H9 (cell line): Measurements from ENCODE around the gene EDARADD. TPM values are rescaled to one million over a fixed set of nuclear protein-coding genes. Genes with fewer than 3 reads are reported as not detected.

Source experiments
- DNase-seq: peaks from one replicate; pipeline ENCODE4 v3.0.0-alpha.2; 2017
- H2AFZ ChIP-seq: one replicate; pipeline ENCODE4 v1.6.1; 2013; ENCODE audit warnings: mild to moderate bottlenecking, low read length, control low read depth, moderate library complexity
- H2AK5ac ChIP-seq: 2 replicates; pipeline ENCODE4 v1.6.1; 2013; ENCODE audit warnings: low read length, control low read depth, mixed read lengths; ENCODE audit not compliant: insufficient read length
- H2BK120ac ChIP-seq: one replicate; pipeline ENCODE4 v1.6.1; 2013; ENCODE audit warnings: low read depth, mild to moderate bottlenecking, low read length, control low read depth, inconsistent platforms; ENCODE audit not compliant: poor library complexity, severe bottlenecking
- H2BK12ac ChIP-seq: 2 replicates; pipeline ENCODE4 v1.6.1; 2013; ENCODE audit warnings: low read length, control low read depth, mixed read lengths, low read depth; ENCODE audit not compliant: insufficient read length
- H2BK15ac ChIP-seq: 2 replicates; pipeline ENCODE4 v1.6.1; 2013; ENCODE audit warnings: low read depth, low read length, control low read depth
- H2BK20ac ChIP-seq: one replicate; pipeline ENCODE4 v1.6.1; 2013; ENCODE audit warnings: low read depth, mild to moderate bottlenecking, low read length, control low read depth, inconsistent platforms; ENCODE audit not compliant: poor library complexity, severe bottlenecking
- H2BK5ac ChIP-seq: 2 replicates; pipeline ENCODE4 v1.6.1; 2013; ENCODE audit warnings: low read length, control low read depth, mixed read lengths; ENCODE audit not compliant: insufficient read length
- H3K14ac ChIP-seq: 2 replicates; pipeline ENCODE4 v1.6.1; 2013; ENCODE audit warnings: low read length, control low read depth; ENCODE audit not compliant: insufficient read depth
- H3K18ac ChIP-seq: 2 replicates; pipeline ENCODE4 v1.6.1; 2013; ENCODE audit warnings: low read depth, mild to moderate bottlenecking, mixed read lengths, low read length, control low read depth; ENCODE audit not compliant: insufficient read length
- H3K23ac ChIP-seq: 2 replicates; pipeline ENCODE4 v1.6.1; 2013; ENCODE audit warnings: low read length, control low read depth, mixed read lengths, low read depth; ENCODE audit not compliant: insufficient read length
- H3K23me2 ChIP-seq: 2 replicates; pipeline ENCODE4 v1.6.1; 2013; ENCODE audit warnings: low read depth, mild to moderate bottlenecking, mixed read lengths, low read length, control low read depth; ENCODE audit not compliant: insufficient read length, poor library complexity, severe bottlenecking
- H3K27ac ChIP-seq: 2 replicates; pipeline ENCODE4 v1.5.1; 2013; ENCODE audit warnings: low read length, control low read depth, mixed read lengths, low read depth; ENCODE audit not compliant: insufficient read length
- H3K27me3 ChIP-seq: 2 replicates; pipeline ENCODE4 v1.6.1; 2013; ENCODE audit warnings: low read length, control low read depth, inconsistent platforms; ENCODE audit not compliant: insufficient read depth
- H3K4ac ChIP-seq: 2 replicates; pipeline ENCODE4 v1.6.1; 2013; ENCODE audit warnings: low read depth, mild to moderate bottlenecking, control low read depth, inconsistent platforms, low read length, moderate library complexity
- H3K4me1 ChIP-seq: 2 replicates; pipeline ENCODE4 v1.6.1; 2013; ENCODE audit warnings: low read length, control low read depth, inconsistent platforms; ENCODE audit not compliant: insufficient read depth
- H3K4me2 ChIP-seq: 2 replicates; pipeline ENCODE4 v1.6.1; 2013; ENCODE audit warnings: low read length, control low read depth, mixed read lengths; ENCODE audit not compliant: insufficient read length, insufficient read depth
- H3K56ac ChIP-seq: 2 replicates; pipeline ENCODE4 v1.6.1; 2013; ENCODE audit warnings: low read depth, mild to moderate bottlenecking, mixed read lengths, low read length, control low read depth; ENCODE audit not compliant: insufficient read length
- H3K79me1 ChIP-seq: 2 replicates; pipeline ENCODE4 v1.6.1; 2013; ENCODE audit warnings: low read depth, mild to moderate bottlenecking, moderate library complexity, low read length, control low read depth, inconsistent platforms; ENCODE audit not compliant: insufficient read depth, poor library complexity, severe bottlenecking
- H3K79me2 ChIP-seq: 2 replicates; pipeline ENCODE4 v1.6.1; 2013; ENCODE audit warnings: low read length, control low read depth, inconsistent platforms; ENCODE audit not compliant: insufficient read depth
- H3K9ac ChIP-seq: 2 replicates; pipeline ENCODE4 v1.6.1; 2013; ENCODE audit warnings: low read length, control low read depth, mixed read lengths; ENCODE audit not compliant: insufficient read length; ENCODE audit errors: extremely low read depth
- H3K9me3 ChIP-seq: one replicate; pipeline ENCODE4 v1.6.1; 2013; ENCODE audit warnings: low read depth, low read length, inconsistent platforms; ENCODE audit not compliant: control insufficient read depth
- H3T11ph ChIP-seq: one replicate; pipeline ENCODE4 v1.6.1; 2013; ENCODE audit warnings: mild to moderate bottlenecking, low read length, control low read depth, inconsistent platforms
- H4K20me1 ChIP-seq: one replicate; pipeline ENCODE4 v1.6.1; 2013; ENCODE audit not compliant: control insufficient read depth, insufficient read length, insufficient read depth
- H4K5ac ChIP-seq: 2 replicates; pipeline ENCODE4 v1.6.1; 2013; ENCODE audit warnings: low read depth, mild to moderate bottlenecking, mixed read lengths, low read length, control low read depth; ENCODE audit not compliant: insufficient read length
- H4K8ac ChIP-seq: replicated peaks from 2 replicates; pipeline ENCODE4 v1.6.1; 2013; ENCODE audit warnings: low read length, control low read depth, mixed read lengths, low read depth; ENCODE audit not compliant: insufficient read length
- H4K91ac ChIP-seq: 2 replicates; pipeline ENCODE4 v1.6.1; 2013; ENCODE audit warnings: low read depth, mild to moderate bottlenecking, moderate library complexity, mixed read lengths, low read length, control low read depth; ENCODE audit not compliant: insufficient read length
- H3K27ac Mint-ChIP-seq, 3 experiments: 2 replicates in 2 of 3; 3 replicates in 1 of 3; pipeline ENCODE4 v1.8.0; 2020 to 2021; ENCODE audit warnings: mixed read lengths in 3 of 3, mild to moderate bottlenecking in 1 of 3, moderate library complexity in 1 of 3
- H3K27me3 Mint-ChIP-seq: 2 replicates; pipeline ENCODE4 v1.8.0; 2021; ENCODE audit warnings: low read depth, mild to moderate bottlenecking, moderate library complexity, mixed read lengths
- H3K36me3 Mint-ChIP-seq, 3 experiments: 2 replicates in 2 of 3; 3 replicates in 1 of 3; pipeline ENCODE4 v1.8.0; 2020 to 2021; ENCODE audit warnings: low read depth in 3 of 3, mixed read lengths in 3 of 3; ENCODE audit not compliant: insufficient read depth in 1 of 3
- H3K4me1 Mint-ChIP-seq, 2 experiments: 2 replicates each; pipeline ENCODE4 v1.8.0; 2020; ENCODE audit warnings: mixed read lengths in 2 of 2
- H3K4me3 Mint-ChIP-seq, 2 experiments: 2 replicates in 1 of 2; 3 replicates in 1 of 2; pipeline ENCODE4 v1.8.0; 2020 to 2021; ENCODE audit warnings: mild to moderate bottlenecking in 2 of 2, mixed read lengths in 2 of 2, moderate library complexity in 1 of 2
- H3K9me3 Mint-ChIP-seq, 2 experiments: 2 replicates in 1 of 2; 3 replicates in 1 of 2; pipeline ENCODE4 v1.8.0; 2020; ENCODE audit warnings: mild to moderate bottlenecking in 2 of 2, mixed read lengths in 2 of 2, moderate library complexity in 1 of 2
- CTCF ChIP-seq: fragments of 200-600 bp; sonication (generic); conservative IDR thresholded peaks from 3 replicates; pipeline ENCODE4 v1.8.0; 2021; ENCODE audit warnings: antibody characterized with exemption, mild to moderate bottlenecking
- WGBS: extraction: QIAGEN DNeasy Blood & Tissue Kit; methylation state at CpG from one replicate; pipeline ENCODE4 v1.1.7; 2013; ENCODE audit warnings: missing lambda C conversion rate, low lambda C conversion rate, mixed read lengths; ENCODE audit not compliant: insufficient read length; ENCODE audit errors: extremely low coverage; 5-methylcytosine and 5-hydroxymethylcytosine counted together
- total RNA-seq: library from RNA; stranded (reverse); gene quantifications from 2 replicates; pipeline ENCODE4 v1.2.1, GENCODE V29; 2021

The EDARADD gene
- total RNA-seq, 1 experiment from 2014 or later = 3.8 TPM

GRCh38 chr1:236413688-236414087, 19.6 kb downstream of the EDARADD start:
- Histone ChIP-seq H2BK12ac (no peak overlapping the region), H2BK120ac (no peak overlapping the region), H3K4me2 (no peak overlapping the region), H2AK5ac (no peak overlapping the region), H3K56ac (no peak overlapping the region), H3K4me1 (no peaks in the 10 kb centered on the region), H4K91ac (no peak overlapping the region), H3K4ac (no peak overlapping the region), H2AFZ (no peak overlapping the region), H3K23ac (no peak overlapping the region), H3K79me1 (no peaks in the 10 kb centered on the region), H3K9ac (no peak overlapping the region), H2BK20ac (no peak overlapping the region), H2BK5ac (no peak overlapping the region), H3K23me2 (no peaks in the 10 kb centered on the region), H3K9me3 (no peaks in the 10 kb centered on the region), H3K79me2 (no peaks in the 10 kb centered on the region), H3K27me3 (no peaks in the 10 kb centered on the region), H3K14ac (no peak overlapping the region), H3K27ac (no peak overlapping the region), H3T11ph (no peak overlapping the region), H4K5ac (no peak overlapping the region), H2BK15ac (no peak overlapping the region), H3K18ac (no peak overlapping the region), H4K20me1 (no peaks in the 10 kb centered on the region), H4K8ac (no peak overlapping the region)
- WGBS = no CpG with 5 or more reads among the region's 3 CpGs
- H3K27me3 Mint-ChIP-seq = no peaks in the 10 kb centered on the region
- H3K27ac Mint-ChIP-seq = no peak overlapping the region
- DNase-seq = no peak
- H3K36me3 Mint-ChIP-seq = peaks cover 0 to 7% (median 0%) of the 10 kb centered on the region in 3 experiments; a peak in 4 of 7 replicates
- no peak overlapping the region for H3K4me3 Mint-ChIP-seq
- H3K9me3 Mint-ChIP-seq = no peaks in the 10 kb centered on the region
- no peak for TF ChIP-seq CTCF
- no peaks in the 10 kb centered on the region for H3K4me1 Mint-ChIP-seq
